Ovary (tissue), 3 donors: ENCODE results near the gene CHRNA5.

Experiments used
- CTCF ChIP-seq, 3 donors: fragments of 450-650 bp in 2 of 3; fragments of 200-600 bp in 1 of 3; IDR thresholded peaks; one replicate each; pipeline versions ENCODE4 v1.5.1 to v1.8.0; 2016 to 2022; ENCODE audit warnings: antibody characterized with exemption in 3 of 3, mild to moderate bottlenecking in 1 of 3
- POLR2A ChIP-seq: fragments of 450-650 bp; IDR thresholded peaks from one replicate; pipeline ENCODE4 v1.6.1; 2017; ENCODE audit warnings: antibody characterized with exemption, mild to moderate bottlenecking, moderate library complexity
- donor health status: DM: no; HTN: no; CAD: no.

- no peak for TF ChIP-seq CTCF (IDR thresholded peaks at IDR 0.05)
- no peak for TF ChIP-seq POLR2A
Observed at GRCh38 chr15:78629716-78630065, 64.4 kb downstream of the CHRNA5 start.
